Activated CD8-positive, alpha-beta memory T cell treated with anti-CD3 and anti-CD28 coated beads, Interleukin-2, amount 50 U/mL, for 1 hour (primary cell): ENCODE results near the gene VMAC.
"Not testable (repeated sequence)": the region's sequence is repeated elsewhere in the genome, so short reads cannot be mapped to it uniquely, and the experiment has no call there.

Experiments
- DNase-seq: peaks from one replicate; pipeline ENCODE4 v3.0.0-alpha.2; 2020; ENCODE audit errors: extremely low read depth

VMAC gene

DNA sequence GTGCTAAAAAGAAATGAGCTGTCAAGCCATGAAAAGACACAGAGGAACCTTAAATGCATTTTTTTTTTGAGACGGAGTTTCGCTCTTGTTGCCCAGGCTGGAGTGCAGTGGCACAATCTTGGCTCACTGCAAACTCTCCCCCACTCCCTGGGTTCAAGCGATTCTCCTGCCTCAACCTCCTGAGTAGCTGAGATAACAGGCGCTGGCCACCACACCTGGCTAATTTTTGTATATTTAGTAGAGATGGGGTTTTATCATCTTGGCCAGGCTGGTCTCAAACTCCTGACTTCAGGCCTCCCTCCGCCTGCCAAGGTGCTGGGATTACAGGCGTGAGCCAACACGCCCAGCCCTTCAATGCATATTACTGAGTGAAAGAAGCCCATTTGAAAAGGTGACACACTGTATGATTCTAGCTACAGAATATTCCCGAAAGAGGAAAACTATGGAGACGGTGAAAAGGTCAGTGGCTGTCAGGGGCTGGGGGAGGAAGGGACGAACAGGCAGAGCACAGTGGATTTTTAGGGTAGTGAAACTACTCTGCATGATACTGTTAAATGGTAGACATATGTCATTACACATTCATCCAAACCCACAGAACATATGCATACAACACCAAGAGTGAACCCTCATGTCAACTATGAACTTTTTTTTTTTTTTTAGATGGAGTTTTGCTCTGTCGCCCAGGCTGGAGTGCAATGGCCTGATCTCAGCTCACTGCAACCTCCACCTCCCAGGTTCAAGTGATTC is 20.4 kb upstream of the VMAC start:
- not testable (repeated sequence) for DNase-seq

DNA sequence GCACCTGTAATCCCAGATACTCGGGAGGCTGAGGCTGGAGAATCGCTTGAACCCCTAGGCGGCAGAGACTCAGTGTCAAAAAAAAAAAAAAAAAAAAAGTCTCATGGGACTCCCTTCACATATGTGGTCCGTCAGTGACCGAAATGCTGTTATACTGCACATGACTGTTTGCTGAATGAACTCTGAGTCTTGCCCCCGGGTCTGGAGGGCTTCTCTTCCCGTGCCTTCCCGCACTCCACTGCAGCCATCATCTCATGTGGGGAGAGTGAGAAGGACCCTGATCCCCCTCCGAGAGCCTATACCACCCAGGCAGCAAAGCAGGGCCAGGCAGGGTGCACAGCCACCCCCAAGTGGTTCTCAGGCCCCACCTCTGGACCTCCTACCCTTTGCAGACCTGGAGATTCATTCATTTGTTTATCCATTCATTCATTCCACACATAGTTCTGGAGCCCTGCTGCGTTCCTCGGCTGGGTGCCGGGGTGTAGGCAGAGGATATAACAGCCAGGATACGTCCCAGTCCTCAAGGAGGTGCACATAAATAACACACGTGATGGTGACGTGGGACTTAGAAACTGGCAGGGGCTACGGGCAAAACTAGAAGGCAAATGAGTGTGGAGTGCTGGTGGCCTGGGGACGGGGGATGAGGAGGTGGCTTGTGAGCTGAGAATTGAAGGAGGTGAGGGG is 15.2 kb upstream of the VMAC start:
- DNase-seq, result no peak

DNA sequence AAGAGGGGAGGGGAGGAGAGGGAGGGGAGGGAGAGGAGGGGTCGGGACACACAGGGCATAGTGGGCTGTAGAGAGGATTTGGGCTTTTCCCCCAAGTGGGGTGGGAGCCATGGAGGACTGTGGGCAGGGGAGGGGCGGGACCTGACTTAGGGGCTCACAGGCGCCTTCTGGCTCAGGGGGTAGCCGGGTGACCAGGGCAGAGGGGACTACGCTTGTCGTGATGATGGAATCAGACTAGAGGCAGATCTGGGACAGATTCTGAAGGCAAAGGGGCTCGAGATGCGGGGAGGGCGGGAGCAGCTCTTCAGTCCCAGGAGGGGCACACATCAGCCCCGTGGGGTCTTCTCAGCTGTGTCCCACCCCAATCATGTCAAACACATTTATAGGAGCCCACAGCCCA is 14.6 kb upstream of the VMAC start:
- no peak for DNase-seq

DNA sequence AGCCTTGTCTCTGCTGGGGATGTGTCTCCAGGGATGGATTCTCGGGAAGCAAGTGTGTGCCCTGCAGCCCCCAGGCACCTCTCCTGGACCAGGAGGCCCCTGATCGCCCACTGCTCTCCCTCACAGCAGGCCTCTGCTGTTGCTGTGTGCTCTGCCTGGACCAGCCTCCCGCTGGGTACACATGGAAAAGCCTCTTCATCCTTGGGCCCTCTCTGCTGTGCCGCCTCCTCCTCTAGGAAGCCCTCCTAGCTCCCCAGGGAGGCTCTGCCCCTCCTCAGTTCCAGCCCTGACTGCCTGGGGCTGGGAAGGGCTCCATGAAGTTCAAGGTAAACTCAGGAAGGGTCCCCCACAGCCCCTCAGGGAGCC is 13.1 kb upstream of the VMAC start:
- DNase-seq, result no peak

DNA sequence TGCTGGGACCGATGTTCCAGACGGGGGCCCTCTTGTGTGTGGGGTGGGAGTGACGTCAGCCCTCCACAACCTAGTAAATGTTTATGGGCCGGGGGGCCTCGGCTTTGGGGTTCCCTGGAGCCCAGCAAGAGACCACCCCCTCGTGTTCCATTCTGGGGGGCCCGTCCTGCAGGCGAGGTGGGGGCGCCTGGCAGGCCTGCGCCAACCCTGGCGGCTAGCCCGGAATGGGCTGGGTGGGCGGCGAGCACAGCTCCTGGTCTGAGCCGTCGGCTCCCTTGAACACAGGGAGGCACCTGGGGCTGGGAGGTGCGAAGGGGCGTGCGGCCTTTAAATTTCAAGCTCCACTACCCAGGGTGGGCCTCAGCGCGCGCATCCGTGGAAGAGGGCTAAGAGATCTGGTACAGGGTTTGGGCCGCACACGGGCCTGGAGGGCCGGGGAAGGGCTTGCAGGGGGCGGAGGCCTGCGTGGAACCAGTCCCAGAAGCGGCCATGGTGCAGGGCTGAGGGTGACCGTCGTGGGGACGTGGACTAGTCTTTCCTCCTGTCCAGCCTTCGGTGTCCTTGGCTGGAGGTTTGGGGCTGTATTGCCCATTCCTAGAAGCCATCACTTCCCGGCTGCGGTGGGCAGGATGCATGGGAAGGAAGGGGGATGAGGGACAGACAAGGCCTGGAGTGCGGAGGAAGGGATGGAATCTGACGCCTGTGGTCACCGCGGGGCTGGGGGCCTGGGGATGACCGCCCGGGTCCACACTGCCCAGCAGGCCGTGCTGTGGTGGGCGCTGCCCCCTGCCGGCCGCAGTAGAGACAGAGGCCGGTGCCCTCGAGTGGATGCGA is 12.5 kb upstream of the VMAC start:
- DNase-seq, result no peak

DNA sequence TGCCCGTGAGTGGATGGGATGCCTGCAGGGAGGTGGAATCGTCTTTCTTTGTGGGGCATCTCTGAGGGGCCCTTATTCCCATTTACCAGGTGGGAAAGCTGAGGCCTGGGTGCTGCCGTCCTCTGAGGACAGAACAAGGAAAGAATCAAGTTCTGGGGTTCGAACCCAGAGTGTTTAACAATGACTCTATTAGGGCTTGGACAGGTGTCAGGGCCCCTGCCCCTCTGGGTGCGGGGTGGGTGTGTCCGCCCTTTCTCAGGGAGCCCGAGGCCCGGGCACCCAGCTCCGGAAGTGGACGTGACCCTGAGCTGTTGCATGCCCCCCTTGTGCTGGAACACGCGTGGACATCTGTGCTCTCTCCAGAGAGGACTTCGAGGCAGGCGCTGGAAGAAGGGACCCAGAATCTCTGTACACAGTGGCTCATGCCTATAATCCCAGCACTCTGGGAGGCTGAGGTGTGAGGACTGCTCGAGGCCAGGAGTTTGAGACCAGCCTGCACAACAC is 11.8 kb upstream of the VMAC start:
- DNase-seq, result no peak

DNA sequence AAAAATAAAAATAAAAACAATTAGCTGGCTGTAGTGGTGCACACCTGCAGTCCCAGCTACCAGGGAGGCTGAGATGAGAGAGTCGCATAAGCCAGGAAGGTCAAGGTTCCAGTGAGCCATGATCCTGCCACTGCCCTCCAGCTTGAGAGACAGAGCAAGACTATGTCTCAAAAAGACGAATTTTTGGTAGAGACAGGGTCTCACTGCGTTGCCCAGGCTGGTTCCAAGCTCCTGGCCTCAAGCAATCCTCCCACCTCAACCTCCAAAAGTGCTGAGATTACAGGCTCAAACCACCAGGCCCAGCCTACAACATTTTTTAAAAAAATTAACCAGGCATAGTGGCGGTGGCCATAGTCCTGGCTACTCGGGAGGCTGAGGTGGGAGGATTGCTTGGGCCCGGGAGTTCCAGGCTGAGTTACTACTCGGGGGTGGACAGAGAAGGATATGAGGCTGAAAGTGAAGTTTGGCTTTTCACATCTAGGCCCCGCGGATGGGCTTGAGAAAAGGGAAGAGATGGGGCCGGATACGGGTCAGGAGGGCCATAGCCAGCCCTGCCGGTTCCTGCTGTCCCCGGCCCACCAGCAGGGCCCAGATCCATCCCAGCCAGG is 11.3 kb upstream of the VMAC start:
- DNase-seq, result no peak

DNA sequence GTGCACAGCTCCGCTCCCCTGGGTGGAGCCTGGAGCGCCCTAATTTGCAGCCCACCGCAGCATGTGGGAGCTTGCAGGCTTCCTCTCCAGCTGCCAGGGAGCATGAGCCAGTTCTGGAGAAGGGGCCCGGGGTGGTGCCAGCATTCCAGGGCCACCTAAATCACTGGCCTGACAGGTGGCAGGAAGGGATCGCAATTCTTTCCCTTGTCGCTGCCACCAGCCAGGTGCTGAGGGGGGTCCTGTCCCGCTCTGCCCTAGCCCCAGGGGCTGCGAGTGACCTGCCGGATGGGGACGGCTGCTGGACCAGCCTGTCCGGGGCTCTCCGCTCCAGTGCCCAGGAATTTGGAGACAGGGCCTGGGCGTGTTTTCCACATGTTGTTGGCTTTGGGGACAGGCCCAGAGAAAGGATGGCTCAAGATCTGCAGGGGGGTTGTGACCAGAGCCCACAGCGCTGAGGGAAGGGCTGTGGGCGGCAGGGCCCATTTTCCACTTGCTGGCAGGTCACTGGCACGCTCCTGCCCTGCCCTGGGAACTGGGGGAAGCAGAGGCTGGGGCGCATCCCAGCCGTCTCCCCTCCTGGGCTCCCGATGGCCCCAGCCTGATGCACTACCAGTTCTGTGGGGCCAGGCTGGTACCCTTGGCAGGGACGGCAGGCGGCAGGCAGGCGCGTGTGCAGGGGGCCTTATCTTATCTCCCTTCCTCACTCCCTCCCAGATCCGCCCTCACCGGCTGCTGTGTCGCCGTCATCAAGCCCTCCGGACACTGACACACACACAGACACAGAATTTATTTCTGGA is 10.6 kb upstream of the VMAC start:
- no peak for DNase-seq

DNA sequence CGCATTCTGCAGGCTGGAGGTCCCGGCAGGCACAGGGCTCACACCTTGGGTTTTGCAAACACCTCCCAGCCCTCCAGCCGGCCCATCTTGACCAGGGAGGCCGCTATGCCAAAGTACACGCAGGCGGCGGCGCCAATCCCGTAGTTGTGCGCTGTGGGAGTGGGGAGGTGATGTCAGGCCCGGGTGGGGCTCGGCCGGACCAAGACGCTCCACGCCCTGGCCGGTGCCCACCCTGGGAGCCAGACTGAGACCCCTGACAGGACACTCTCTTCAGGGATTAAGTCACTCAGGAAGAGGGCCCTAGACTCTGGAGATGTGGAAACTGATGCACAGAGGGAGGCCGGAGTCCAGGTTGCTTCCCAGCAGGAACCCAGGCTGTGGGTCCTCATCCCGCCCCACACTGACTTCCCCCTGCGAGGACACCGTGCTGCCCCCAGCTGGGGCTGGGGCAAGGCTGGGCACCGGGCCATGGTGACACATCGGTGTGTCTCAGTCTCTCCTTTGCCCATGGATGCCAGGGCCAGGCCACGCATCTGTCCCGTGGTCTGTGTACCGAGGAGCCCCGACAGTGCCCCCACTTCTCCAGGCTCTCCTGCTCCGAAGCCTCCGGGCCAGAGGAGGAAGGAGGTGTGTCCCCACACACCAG is 9.8 kb upstream of the VMAC start:
- no peak for DNase-seq

DNA sequence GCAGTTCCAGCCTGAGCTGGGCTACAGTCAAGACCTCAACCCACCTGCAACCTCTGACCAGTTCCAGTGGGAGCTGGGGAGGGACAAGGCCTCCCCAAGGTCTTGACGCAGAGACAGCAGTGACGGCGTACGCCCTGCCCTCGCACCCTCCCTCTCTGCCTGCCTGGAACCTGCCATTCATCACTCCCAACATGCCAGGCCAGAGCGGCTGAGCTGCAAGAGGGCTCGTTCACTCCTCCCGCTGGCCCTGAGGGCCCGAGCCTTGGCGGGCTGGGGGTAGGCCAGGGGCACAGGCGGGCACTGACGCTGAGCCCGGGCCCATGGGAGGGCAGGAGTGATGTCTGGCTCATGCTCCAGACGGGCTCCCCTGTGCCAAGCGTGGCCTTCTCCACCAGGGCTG is 9.3 kb upstream of the VMAC start:
- DNase-seq, result no peak

DNA sequence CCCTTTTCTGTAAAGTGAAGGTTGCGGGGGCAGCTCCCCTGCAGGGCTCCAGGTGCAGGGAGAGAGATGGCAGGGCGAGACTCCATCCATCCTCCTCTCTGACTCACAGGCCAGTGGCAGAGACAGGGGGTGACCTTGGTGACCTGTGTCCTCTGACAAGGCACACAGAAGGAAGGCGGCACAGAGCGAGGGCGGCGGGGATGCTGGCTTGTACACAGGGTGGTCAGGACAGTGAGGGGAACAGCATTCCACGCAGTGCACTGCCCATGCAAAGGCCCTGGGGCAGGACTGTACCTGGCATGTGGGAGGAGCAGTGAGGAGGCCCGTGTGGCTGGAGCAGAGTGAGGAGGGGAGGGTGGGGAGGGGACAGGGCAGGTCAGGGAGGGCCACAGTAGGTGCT is 8.8 kb upstream of the VMAC start:
- no peak for DNase-seq

DNA sequence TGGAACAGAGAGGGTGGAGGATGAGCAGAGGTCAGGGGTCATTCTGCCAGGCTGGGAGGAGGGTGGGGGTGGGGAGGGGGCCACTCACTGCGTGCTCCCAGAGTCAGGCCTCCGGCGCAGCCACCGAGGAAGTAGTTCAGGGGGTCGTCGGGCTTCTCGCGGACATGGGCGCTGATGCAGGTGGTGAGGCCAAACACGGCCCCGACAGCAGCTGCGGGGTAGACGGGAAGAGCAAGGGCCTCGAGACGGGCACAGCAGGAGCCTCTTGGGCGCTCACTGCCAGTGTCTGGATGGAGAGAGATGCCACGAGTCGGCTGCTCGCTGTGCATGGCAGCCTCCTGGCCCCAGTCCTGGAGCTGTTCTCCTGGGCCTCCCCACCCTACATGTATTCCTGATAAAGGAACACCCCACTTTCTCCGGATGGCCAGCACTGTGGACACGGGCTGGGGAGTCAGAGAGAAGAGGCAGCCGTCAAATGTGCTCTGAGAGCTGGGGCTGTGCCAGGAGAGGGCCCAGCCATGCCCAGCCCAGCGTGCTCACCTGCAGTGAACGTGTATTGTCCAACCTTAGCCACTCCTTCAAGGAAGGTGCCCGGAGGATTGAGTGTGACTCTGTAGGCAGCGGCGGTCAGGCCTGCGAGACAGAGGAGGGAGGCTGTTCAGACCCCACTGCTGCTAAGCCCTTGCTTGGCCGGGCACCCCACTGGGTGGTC is 8.2 kb upstream of the VMAC start:
- no peak for DNase-seq

DNA sequence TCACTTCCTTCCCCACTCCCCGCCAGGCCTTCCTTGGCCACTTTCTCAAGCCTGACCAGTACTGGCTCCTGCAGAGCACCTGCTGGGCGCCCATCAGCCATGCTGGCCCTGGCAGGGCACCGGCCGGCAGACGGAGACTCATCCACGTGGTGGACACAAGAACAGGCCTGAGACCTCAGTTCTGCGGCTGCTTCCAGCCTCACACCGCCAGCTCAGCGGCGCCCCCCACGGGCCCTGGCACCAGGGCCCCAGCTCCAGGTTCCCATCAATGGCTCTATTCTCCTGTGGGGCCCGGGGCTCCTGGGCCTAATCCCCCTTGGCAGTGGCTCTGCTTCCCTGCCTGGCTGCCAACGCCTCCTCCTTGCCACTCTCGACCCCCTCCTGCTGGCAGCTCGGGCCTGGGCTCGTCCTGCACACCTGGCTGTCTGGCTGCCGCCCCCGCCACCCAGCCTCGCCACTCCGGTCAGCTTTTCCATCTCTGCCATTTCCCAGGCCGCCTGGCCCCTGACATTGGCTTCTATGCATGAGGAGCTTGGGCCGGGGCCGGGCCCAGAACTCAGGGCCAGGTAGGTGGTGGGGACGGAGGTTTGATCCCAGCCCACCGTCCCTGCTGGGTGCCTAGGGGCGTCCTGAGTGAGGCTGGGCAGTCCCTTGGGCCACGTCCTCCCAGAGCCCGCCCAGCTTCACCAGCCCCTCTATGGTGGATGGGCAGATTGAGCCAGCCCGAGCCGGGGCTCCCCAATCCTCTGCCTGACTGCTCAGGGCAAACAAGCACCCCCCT is 7.3 kb upstream of the VMAC start:
- no peak for DNase-seq

DNA sequence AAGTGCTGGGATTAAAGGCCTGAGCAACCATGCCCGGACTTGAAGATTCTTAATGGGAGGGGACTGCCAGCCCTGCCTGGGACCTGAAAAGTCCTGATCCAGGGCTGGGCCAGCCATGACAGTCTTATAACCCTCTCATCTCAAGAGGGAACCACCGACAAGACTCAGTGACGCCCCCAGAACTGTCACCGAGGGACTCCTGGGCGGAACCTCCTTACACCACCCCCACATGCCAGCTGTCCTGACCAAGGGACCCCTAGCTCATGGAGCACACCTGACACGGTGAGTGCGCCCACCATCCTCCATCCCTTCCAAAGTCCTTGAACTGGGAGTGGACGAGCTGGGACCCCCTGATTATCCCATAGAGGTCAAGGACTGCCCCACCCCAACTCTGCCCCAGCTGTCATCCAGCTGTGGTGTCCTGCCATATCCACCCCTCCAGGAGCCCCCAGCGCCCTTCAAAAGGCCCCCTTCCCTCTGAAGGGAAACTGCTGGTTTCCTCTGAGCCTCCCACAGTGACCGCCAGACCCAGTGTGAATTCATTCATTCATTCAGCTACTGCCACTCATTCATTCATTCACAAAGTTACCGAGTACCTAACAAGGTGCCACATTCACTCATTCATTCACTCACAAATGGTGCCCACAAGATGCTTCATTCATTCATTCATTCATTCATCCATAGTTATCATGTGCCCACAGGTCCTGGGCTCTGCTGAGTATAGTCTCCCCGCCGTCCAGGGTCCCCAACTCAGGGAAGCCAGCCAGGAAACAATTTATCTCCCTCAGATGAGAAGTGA is 4.7 kb upstream of the VMAC start:
- no peak for DNase-seq

DNA sequence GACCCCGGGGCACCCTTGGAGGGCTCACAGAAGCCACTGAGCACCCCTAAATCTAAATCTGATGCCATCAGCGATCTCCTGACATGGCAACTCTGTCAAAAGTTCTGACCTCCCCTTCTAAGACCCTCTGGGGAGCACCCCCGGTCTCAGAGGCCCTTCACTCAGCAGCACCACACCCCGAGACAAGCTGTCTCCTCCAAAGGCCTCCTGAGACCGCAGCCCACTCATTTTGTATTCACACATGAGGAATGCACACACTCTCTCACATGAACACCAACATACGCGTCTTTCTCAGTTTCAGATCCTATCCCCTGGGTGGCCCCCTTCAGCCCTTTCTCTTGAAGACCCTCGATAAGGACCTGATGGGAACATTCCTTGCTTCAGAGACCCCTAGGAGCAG is 3.7 kb upstream of the VMAC start:
- no peak for DNase-seq

DNA sequence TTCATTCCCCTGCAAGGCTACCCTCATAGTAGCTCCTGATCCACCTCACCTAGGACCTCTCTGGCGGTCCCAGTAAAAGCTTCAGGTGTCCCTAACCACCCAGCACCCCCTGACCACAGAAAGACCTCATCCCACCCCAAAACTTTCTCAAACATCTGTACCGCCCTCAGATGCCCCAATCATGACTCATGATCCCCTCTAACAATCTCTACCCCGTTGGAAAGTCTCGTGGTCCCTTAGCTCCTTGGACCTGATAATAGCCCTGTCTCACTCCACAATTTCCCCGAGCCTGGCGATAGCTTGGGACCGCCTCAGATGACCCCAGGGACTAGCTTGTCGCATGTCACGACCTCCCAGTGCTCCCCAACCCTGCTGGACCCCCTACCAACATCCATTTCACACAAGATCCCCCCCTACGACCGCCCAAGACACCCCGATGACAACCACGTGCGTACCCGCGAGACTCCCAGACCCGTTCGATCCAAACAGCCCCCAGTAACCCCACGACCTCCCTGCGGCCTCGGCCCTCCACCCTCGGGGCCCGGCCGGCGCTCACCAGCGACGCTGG is 1.5 kb upstream of the VMAC start:
- DNase-seq, result no peak

DNA sequence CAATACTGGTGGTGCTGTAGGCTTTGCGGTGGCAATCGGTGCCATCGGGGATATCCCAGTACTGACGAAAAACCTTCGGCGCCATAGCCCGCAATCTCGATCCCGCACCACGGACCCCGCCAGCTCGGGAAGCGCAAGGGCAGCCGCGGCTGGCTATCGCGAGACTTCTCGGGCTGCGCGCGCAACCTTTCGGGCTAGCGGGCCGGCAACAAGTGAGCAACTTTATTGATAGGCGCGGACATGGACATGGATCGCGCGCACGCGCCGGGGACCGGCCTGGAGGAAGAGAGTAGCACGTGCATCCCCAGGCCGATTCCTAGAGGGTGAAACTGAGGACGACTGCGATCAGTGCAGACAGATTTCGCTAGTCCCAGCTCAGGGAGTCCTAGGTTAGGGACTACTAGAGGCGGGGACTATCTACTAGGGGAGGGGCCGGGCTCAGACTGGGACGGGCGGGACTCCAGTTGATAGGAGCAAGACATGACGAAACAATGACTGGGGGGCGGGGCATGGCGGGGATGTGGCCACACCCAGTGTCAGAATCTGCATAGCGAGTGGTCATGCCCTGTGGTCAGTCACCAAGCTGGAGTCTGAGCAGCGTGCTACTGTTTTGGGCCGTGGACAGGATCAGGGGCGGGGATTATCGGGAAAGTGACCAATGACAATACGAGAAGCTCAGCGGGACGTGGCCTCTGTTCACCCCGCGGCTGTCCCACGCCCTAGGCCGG is 884 bp upstream of the VMAC start, which contains the start of gene NDUFA11:
Gene NDUFA11, minus strand, starts transcription at position 167 of the 728 bp plus-strand sequence. Its CDS starts 82 bp downstream, at position 85.
- DNase-seq, result peak; percentile 92
